K562 (cell line): ENCODE measurements around the gene CUL9. TPM values are rescaled to one million over a fixed set of nuclear protein-coding genes. Genes with fewer than 3 reads are reported as not detected.

ENCODE experiments used
- CAMTA2 ChIP-seq: fragments of 250-450 bp; sonication (Bioruptor Pico); conservative IDR thresholded peaks from 2 replicates; pipeline ENCODE4 v1.5.1; 2022
- CREBBP ChIP-seq: IDR thresholded peaks from one replicate; pipeline ENCODE4 v1.6.1; 2012; ENCODE audit warnings: low read depth, mild to moderate bottlenecking, control low read depth, inconsistent platforms, low read length
- IFI16 ChIP-seq: fragments of 250-450 bp; sonication (Bioruptor Pico); IDR thresholded peaks from 2 replicates; pipeline ENCODE4 v2.1.2; 2022; ENCODE audit warnings: mild to moderate bottlenecking, inconsistent platforms
- JUN ChIP-seq, 2 experiments: sonication (generic) in 1 of 2; formaldehyde crosslinking in 1 of 2; IDR thresholded peaks; 2 replicates each; pipeline versions ENCODE4 v1.6.1 to v1.8.0; 2012 to 2022; ENCODE audit warnings: borderline replicate concordance in 2 of 2, mild to moderate bottlenecking in 2 of 2, improper control_type of control experiment in 1 of 2, low read depth in 1 of 2, low read length in 1 of 2, missing genetic modification reagents in 1 of 2
- NCOA1 ChIP-seq: fragments of 450-650 bp; IDR thresholded peaks from 2 replicates; pipeline ENCODE4 v1.6.1; 2016; ENCODE audit warnings: low read depth
- SLC30A9 ChIP-seq: fragments of 250-450 bp; sonication (Bioruptor Pico); IDR thresholded peaks from 2 replicates; pipeline ENCODE4 v1.8.0; 2022; ENCODE audit warnings: mild to moderate bottlenecking, moderate library complexity
- SMARCE1 ChIP-seq: fragments of 450-650 bp; IDR thresholded peaks from 2 replicates; pipeline ENCODE4 v1.7.1; 2016; ENCODE audit warnings: mild to moderate bottlenecking
- ZNF134 ChIP-seq: fragments of 250-450 bp; sonication (Bioruptor Pico); conservative IDR thresholded peaks from 2 replicates; pipeline ENCODE4 v1.4.0; 2020
- ZNF280B ChIP-seq: fragments of 250-450 bp; sonication (Bioruptor Pico); IDR thresholded peaks from 2 replicates; pipeline ENCODE4 v1.5.1; 2021; ENCODE audit warnings: mild to moderate bottlenecking
- ZNF780A ChIP-seq: fragments of 250-450 bp; sonication (Bioruptor Pico); IDR thresholded peaks from 2 replicates; pipeline ENCODE4 v1.5.0; 2021; ENCODE audit warnings: mild to moderate bottlenecking
- polyA plus RNA-seq, 8 experiments: library from polyadenylated mRNA; depleted of rRNA in 4 of 8; stranded (reverse) in 5 of 8; unstranded in 3 of 8; fragments of >200 nt; fragmentation: Nextera tagmentation in 2 of 8; fragmentation: Illumina TruSeq in 1 of 8; extraction: Ambion mirVana in 2 of 8; extraction: Trizol in 1 of 8; gene quantifications; 2 replicates each; pipeline versions ENCODE4 v1.2.1 to v1.2.3, GENCODE V29; 2011 to 2014; ENCODE audit warnings: inconsistent platforms in 1 of 8, missing spikeins in 1 of 8
- total RNA-seq, 7 experiments: library from RNA; depleted of rRNA in 6 of 7; stranded (reverse); fragments of >200 nt in 6 of 7; fragmentation: Illumina TruSeq in 2 of 7; extraction: Trizol in 2 of 7; gene quantifications; 2 replicates each; pipeline versions ENCODE4 v1.2.1 to v1.2.3, GENCODE V29; 2011 to 2021; ENCODE audit warnings: low replicate concordance in 1 of 7
- TF ChIP-seq, protein P1 (sequence below): sonication (generic); formaldehyde crosslinking; IDR thresholded peaks from 2 replicates; pipeline ENCODE4 v1.8.1; 2023; ENCODE audit warnings: mild to moderate bottlenecking, missing genetic modification reagents
- TF ChIP-seq, protein P2 (sequence below), 2 experiments: fragments of 450-650 bp in 1 of 2; sonication (generic) in 1 of 2; formaldehyde crosslinking in 1 of 2; IDR thresholded peaks; 2 replicates each; pipeline versions ENCODE4 v1.7.1 to v1.9.0; 2016 to 2022; ENCODE audit warnings: inconsistent platforms in 1 of 2, mild to moderate bottlenecking in 1 of 2, missing genetic modification reagents in 1 of 2
- TF ChIP-seq, protein P3 (sequence below): sonication (generic); formaldehyde crosslinking; IDR thresholded peaks from 2 replicates; pipeline ENCODE4 v1.8.0; 2022; ENCODE audit warnings: mild to moderate bottlenecking, missing genetic modification reagents, borderline replicate concordance

Gene CUL9
- total and polyA plus RNA-seq, 9 of the 15 experiments (the other 6 are each of a cell fraction or from before 2014, with no cell fraction given) = 0.50 to 20.7 (median 6.6) TPM

DNA sequence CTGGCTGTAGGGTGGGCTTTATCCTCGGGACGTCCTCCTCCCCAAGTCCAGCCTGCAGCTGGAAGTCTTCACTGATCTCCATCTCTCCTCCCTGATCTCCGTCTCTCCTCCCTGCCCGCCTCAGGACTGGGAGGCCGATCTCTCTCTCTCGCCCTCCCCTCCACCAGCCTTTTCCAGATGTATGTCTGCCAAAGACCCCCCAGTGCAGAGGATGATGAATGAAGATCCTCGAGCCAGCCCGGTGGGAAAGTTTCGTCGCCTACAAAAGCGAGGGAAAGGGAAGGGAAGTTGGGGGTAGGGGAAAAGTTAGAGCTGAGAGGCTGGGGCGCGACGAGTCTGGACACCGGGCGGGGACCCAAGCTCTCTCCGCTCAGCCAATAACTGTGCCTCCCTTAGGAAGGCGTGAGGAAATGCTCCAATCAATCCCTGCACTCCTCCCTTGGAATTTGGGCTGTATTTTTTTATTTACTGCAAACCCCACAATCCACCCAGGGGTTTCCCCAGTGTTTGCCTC lies 11.5 kb upstream of the CUL9 start (continued):
- TF ChIP-seq, protein P1, sequence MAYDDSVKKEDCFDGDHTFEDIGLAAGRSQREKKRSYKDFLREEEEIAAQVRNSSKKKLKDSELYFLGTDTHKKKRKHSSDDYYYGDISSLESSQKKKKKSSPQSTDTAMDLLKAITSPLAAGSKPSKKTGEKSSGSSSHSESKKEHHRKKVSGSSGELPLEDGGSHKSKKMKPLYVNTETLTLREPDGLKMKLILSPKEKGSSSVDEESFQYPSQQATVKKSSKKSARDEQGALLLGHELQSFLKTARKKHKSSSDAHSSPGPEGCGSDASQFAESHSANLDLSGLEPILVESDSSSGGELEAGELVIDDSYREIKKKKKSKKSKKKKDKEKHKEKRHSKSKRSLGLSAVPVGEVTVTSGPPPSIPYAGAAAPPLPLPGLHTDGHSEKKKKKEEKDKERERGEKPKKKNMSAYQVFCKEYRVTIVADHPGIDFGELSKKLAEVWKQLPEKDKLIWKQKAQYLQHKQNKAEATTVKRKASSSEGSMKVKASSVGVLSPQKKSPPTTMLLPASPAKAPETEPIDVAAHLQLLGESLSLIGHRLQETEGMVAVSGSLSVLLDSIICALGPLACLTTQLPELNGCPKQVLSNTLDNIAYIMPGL (CRISPR knock-in tag) = 0 out of 2 replicates have a peak, but pooled peaks have one; percentile 9
- no peak for TF ChIP-seq ZNF280B (CRISPR knock-in tag)
- TF ChIP-seq, protein P2, sequence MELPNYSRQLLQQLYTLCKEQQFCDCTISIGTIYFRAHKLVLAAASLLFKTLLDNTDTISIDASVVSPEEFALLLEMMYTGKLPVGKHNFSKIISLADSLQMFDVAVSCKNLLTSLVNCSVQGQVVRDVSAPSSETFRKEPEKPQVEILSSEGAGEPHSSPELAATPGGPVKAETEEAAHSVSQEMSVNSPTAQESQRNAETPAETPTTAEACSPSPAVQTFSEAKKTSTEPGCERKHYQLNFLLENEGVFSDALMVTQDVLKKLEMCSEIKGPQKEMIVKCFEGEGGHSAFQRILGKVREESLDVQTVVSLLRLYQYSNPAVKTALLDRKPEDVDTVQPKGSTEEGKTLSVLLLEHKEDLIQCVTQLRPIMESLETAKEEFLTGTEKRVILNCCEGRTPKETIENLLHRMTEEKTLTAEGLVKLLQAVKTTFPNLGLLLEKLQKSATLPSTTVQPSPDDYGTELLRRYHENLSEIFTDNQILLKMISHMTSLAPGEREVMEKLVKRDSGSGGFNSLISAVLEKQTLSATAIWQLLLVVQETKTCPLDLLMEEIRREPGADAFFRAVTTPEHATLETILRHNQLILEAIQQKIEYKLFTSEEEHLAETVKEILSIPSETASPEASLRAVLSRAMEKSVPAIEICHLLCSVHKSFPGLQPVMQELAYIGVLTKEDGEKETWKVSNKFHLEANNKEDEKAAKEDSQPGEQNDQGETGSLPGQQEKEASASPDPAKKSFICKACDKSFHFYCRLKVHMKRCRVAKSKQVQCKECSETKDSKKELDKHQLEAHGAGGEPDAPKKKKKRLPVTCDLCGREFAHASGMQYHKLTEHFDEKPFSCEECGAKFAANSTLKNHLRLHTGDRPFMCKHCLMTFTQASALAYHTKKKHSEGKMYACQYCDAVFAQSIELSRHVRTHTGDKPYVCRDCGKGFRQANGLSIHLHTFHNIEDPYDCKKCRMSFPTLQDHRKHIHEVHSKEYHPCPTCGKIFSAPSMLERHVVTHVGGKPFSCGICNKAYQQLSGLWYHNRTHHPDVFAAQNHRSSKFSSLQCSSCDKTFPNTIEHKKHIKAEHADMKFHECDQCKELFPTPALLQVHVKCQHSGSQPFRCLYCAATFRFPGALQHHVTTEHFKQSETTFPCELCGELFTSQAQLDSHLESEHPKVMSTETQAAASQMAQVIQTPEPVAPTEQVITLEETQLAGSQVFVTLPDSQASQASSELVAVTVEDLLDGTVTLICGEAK (IDR thresholded peaks at IDR 0.05) = peak; percentile 57; the same call in 1 of the 2 replicates
- TF ChIP-seq, protein P2 (CRISPR knock-in tag; IDR thresholded peaks at IDR 0.05) = no peak
- no peak for TF ChIP-seq ZNF134
- no peak for TF ChIP-seq ZNF780A (CRISPR knock-in tag)
- TF ChIP-seq, protein P3, sequence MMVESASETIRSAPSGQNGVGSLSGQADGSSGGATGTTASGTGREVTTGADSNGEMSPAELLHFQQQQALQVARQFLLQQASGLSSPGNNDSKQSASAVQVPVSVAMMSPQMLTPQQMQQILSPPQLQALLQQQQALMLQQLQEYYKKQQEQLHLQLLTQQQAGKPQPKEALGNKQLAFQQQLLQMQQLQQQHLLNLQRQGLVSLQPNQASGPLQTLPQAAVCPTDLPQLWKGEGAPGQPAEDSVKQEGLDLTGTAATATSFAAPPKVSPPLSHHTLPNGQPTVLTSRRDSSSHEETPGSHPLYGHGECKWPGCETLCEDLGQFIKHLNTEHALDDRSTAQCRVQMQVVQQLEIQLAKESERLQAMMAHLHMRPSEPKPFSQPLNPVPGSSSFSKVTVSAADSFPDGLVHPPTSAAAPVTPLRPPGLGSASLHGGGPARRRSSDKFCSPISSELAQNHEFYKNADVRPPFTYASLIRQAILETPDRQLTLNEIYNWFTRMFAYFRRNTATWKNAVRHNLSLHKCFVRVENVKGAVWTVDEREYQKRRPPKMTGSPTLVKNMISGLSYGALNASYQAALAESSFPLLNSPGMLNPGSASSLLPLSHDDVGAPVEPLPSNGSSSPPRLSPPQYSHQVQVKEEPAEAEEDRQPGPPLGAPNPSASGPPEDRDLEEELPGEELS = 0 out of 2 replicates have a peak, but pooled peaks have one; percentile 60
- TF ChIP-seq SMARCE1 = peak; percentile 64; the same call in 1 of the 2 replicates
- TF ChIP-seq CAMTA2 = no peak
- no peak for TF ChIP-seq IFI16 (CRISPR knock-in tag)
- TF ChIP-seq CREBBP = no peak
- no peak for TF ChIP-seq JUN (IDR thresholded peaks at IDR 0.05; ENCODE audit: borderline replicate concordance, low read depth, low read length)
- TF ChIP-seq JUN (CRISPR knock-in tag; IDR thresholded peaks at IDR 0.05; ENCODE audit: borderline replicate concordance) = no peak
- TF ChIP-seq SLC30A9 (CRISPR knock-in tag) = no peak
- TF ChIP-seq NCOA1 = 0 out of 2 replicates have a peak, but pooled peaks have one; percentile 53
